Neuronal stem cell (in vitro differentiated cells): ENCODE measurements around the gene RARRES2.

Experiments used
- DNase-seq: peaks from one replicate; pipeline ENCODE4 v3.0.0-alpha.2; 2013; ENCODE audit warnings: low spot score
- H2AFZ ChIP-seq: one replicate; pipeline ENCODE4 v1.6.1; 2013; ENCODE audit warnings: mild to moderate bottlenecking, low read length, inconsistent platforms
- H2AK5ac ChIP-seq: 2 replicates; pipeline ENCODE4 v1.6.1; 2013; ENCODE audit warnings: low read depth, mild to moderate bottlenecking, inconsistent platforms, low read length, moderate library complexity, mixed read lengths
- H2BK120ac ChIP-seq: 2 replicates; pipeline ENCODE4 v1.6.1; 2013; ENCODE audit warnings: low read depth, mild to moderate bottlenecking, inconsistent platforms, low read length, moderate library complexity, mixed read lengths
- H2BK12ac ChIP-seq: one replicate; pipeline ENCODE4 v1.6.1; 2013; ENCODE audit warnings: low read length, inconsistent platforms
- H2BK15ac ChIP-seq: 2 replicates; pipeline ENCODE4 v1.6.1; 2013; ENCODE audit warnings: mild to moderate bottlenecking, low read length, inconsistent platforms, mixed read lengths
- H2BK5ac ChIP-seq: one replicate; pipeline ENCODE4 v1.6.1; 2013; ENCODE audit warnings: inconsistent platforms, mild to moderate bottlenecking, low read length, moderate library complexity
- H3K14ac ChIP-seq: one replicate; pipeline ENCODE4 v1.6.1; 2013; ENCODE audit warnings: low read length, inconsistent platforms
- H3K18ac ChIP-seq: 2 replicates; pipeline ENCODE4 v1.6.1; 2013; ENCODE audit warnings: low read length, inconsistent platforms
- H3K23ac ChIP-seq: 2 replicates; pipeline ENCODE4 v1.6.1; 2013; ENCODE audit warnings: low read depth, mild to moderate bottlenecking, mixed read lengths, low read length, inconsistent platforms; ENCODE audit not compliant: poor library complexity
- H3K27ac ChIP-seq: replicated peaks from 3 replicates; pipeline ENCODE4 v1.5.1; 2013; ENCODE audit warnings: low read length, inconsistent platforms
- H3K27me3 ChIP-seq, 3 experiments: 2 replicates each; pipeline ENCODE4 v1.6.1; 2013; ENCODE audit warnings: low read length in 3 of 3, mild to moderate bottlenecking in 2 of 3, inconsistent platforms in 1 of 3, low read depth in 1 of 3, mixed read lengths in 1 of 3, moderate library complexity in 1 of 3; ENCODE audit not compliant: control insufficient read depth in 3 of 3, insufficient read depth in 3 of 3
- H3K36me3 ChIP-seq, 2 donors: replicated peaks in 1 of 2; 2 replicates each; pipeline ENCODE4 v1.6.1; 2013; ENCODE audit warnings: low read length in 2 of 2; ENCODE audit not compliant: control insufficient read depth in 2 of 2, insufficient read depth in 2 of 2
- H3K4ac ChIP-seq: 2 replicates; pipeline ENCODE4 v1.6.1; 2013; ENCODE audit warnings: inconsistent platforms, mild to moderate bottlenecking, low read length, moderate library complexity
- H3K4me1 ChIP-seq, 2 donors: 1 replicate in 1 of 2; 2 replicates in 1 of 2; pipeline ENCODE4 v1.6.1; 2013; ENCODE audit warnings: low read length in 2 of 2, low read depth in 1 of 2; ENCODE audit not compliant: control insufficient read depth in 2 of 2, insufficient read depth in 1 of 2
- H3K4me2 ChIP-seq: one replicate; pipeline ENCODE4 v1.6.1; 2013; ENCODE audit warnings: mild to moderate bottlenecking, low read length, inconsistent platforms; ENCODE audit not compliant: insufficient read depth, poor library complexity, severe bottlenecking
- H3K4me3 ChIP-seq, 2 donors: 2 replicates each; pipeline ENCODE4 v1.5.1; 2013; ENCODE audit warnings: low read length in 2 of 2, mild to moderate bottlenecking in 2 of 2, inconsistent platforms in 1 of 2, moderate library complexity in 1 of 2
- H3K79me1 ChIP-seq: one replicate; pipeline ENCODE4 v1.6.1; 2013; ENCODE audit warnings: low read depth, mild to moderate bottlenecking, inconsistent platforms, low read length, moderate library complexity
- H3K9ac ChIP-seq: one replicate; pipeline ENCODE4 v1.6.1; 2013; ENCODE audit warnings: mild to moderate bottlenecking, low read depth, low read length, inconsistent platforms; ENCODE audit not compliant: poor library complexity
- H3K9me3 ChIP-seq, 2 donors: replicated peaks in 1 of 2; 2 replicates each; pipeline versions ENCODE3 to v1.6.1; 2013; ENCODE audit warnings: low read length in 2 of 2, mild to moderate bottlenecking in 2 of 2, inconsistent platforms in 1 of 2, low read depth in 1 of 2, mixed read lengths in 1 of 2, moderate library complexity in 1 of 2; ENCODE audit not compliant: control insufficient read depth in 2 of 2, insufficient read depth in 1 of 2
- H4K8ac ChIP-seq: one replicate; pipeline ENCODE4 v1.6.1; 2013; ENCODE audit warnings: low read depth, mild to moderate bottlenecking, inconsistent platforms, low read length, moderate library complexity
- H4K91ac ChIP-seq: one replicate; pipeline ENCODE4 v1.6.1; 2013; ENCODE audit warnings: low read length, low read depth, mild to moderate bottlenecking, inconsistent platforms; ENCODE audit not compliant: poor library complexity
- WGBS, 2 donors: extraction: QIAGEN DNeasy Blood & Tissue Kit; methylation state at CpG; one replicate each; pipeline ENCODE4 v1.1.7; 2013; ENCODE audit warnings: missing lambda C conversion rate in 2 of 2, mixed read lengths in 1 of 2; ENCODE audit not compliant: insufficient read length in 2 of 2, insufficient replicate concordance in 1 of 2; ENCODE audit errors: extremely low coverage in 2 of 2; 5-methylcytosine and 5-hydroxymethylcytosine counted together

The RARRES2 gene

GRCh38 chr7:150338166-150338829, 3.1 kb downstream of the RARRES2 start:
- Histone ChIP-seq H4K8ac (no peak overlapping the region), H3K36me3 (no peaks in the 10 kb centered on the region), H3K9ac (no peak overlapping the region), H3K27me3 (peaks cover 13 to 44% (median 27%) of the 10 kb centered on the region in 3 experiments), H2BK15ac (no peak overlapping the region), H3K23ac (peak overlapping the region; percentile 58), H3K79me1 (no peaks in the 10 kb centered on the region), H3K4me1 (peaks cover 10% of the 10 kb centered on the region in 2 donors), H3K9me3 (no peaks in the 10 kb centered on the region), H4K91ac (no peak overlapping the region), H2BK120ac (peak overlapping the region; percentile 51), H3K18ac (peak overlapping the region; percentile 42), H2BK12ac (no peak overlapping the region), H2AFZ (no peak overlapping the region), H3K4me3 (no peak overlapping the region), H3K4ac (no peak overlapping the region), H2BK5ac (peak overlapping the region; percentile 69), H2AK5ac (peak overlapping the region; percentile 81), H3K14ac (peak overlapping the region; percentile 40), H3K4me2 (no peak overlapping the region), H3K27ac (no peak overlapping the region)
- no CpG with 5 or more reads among the region's 11 CpGs for WGBS, 2 donors
- no peak for DNase-seq

GRCh38 chr7:150337659-150338081, 3.8 kb downstream of the RARRES2 start:
- no peaks in the 10 kb centered on the region for H3K9me3 ChIP-seq
- no peak overlapping the region for H3K4me3 ChIP-seq
- H3K4me2 ChIP-seq: no peak overlapping the region
- H2BK15ac ChIP-seq: peak overlapping the region; percentile 76
- H2BK5ac ChIP-seq: no peak overlapping the region
- H4K91ac ChIP-seq: no peak overlapping the region
- no peak overlapping the region for H2BK120ac ChIP-seq
- WGBS, 2 donors: no CpG with 5 or more reads among the region's 6 CpGs
- DNase-seq: no peak
- no peak overlapping the region for H3K14ac ChIP-seq
- no peak overlapping the region for H2AFZ ChIP-seq
- peak overlapping the region; percentile 11 for H3K23ac ChIP-seq
- H2BK12ac ChIP-seq: no peak overlapping the region
- no peak overlapping the region for H3K4ac ChIP-seq
- H3K27me3 ChIP-seq: peaks cover 12 to 38% (median 21%) of the 10 kb centered on the region in 3 experiments
- peak overlapping the region; percentile 54 for H3K9ac ChIP-seq
- peak overlapping the region; percentile 81 for H3K18ac ChIP-seq
- no peaks in the 10 kb centered on the region for H3K79me1 ChIP-seq
- no peaks in the 10 kb centered on the region for H3K36me3 ChIP-seq
- peak overlapping the region; percentile 26 for H4K8ac ChIP-seq
- peaks cover 10% of the 10 kb centered on the region in 2 donors for H3K4me1 ChIP-seq
- H3K27ac ChIP-seq: no peak overlapping the region
- H2AK5ac ChIP-seq: peak overlapping the region; percentile 69

GRCh38 chr7:150337179-150337578, 4.2 kb downstream of the RARRES2 start:
- Histone ChIP-seq H3K4me3 (no peak overlapping the region), H2AFZ (no peak overlapping the region), H2BK5ac (no peak overlapping the region), H2BK120ac (no peak overlapping the region), H2AK5ac (peak overlapping the region; percentile 69), H3K27me3 (peaks cover 10 to 33% (median 16%) of the 10 kb centered on the region in 3 experiments), H2BK12ac (peak overlapping the region; percentile 43), H4K8ac (no peak overlapping the region), H3K9me3 (no peaks in the 10 kb centered on the region), H3K4me2 (no peak overlapping the region), H3K36me3 (no peaks in the 10 kb centered on the region), H3K4me1 (peaks cover 10% of the 10 kb centered on the region in 2 donors), H3K14ac (no peak overlapping the region), H3K18ac (peak overlapping the region; percentile 81), H3K23ac (peak overlapping the region; percentile 11), H4K91ac (no peak overlapping the region), H3K27ac (no peak overlapping the region), H3K79me1 (no peaks in the 10 kb centered on the region), H3K4ac (no peak overlapping the region), H3K9ac (no peak overlapping the region), H2BK15ac (peak overlapping the region; percentile 76)
- no CpG with 5 or more reads among the region's 18 CpGs for WGBS, 2 donors
- no peak for DNase-seq

GRCh38 chr7:150336746-150337145, 4.7 kb downstream of the RARRES2 start:
- H2AK5ac ChIP-seq: no peak overlapping the region
- peak overlapping the region in 1 of 2 donors; percentile 29 for H3K4me3 ChIP-seq
- H3K36me3 ChIP-seq: no peaks in the 10 kb centered on the region
- H3K18ac ChIP-seq: peak overlapping the region; percentile 60
- no peak overlapping the region for H3K4ac ChIP-seq
- H3K79me1 ChIP-seq: no peaks in the 10 kb centered on the region
- H2BK12ac ChIP-seq: no peak overlapping the region
- peaks cover 7 to 29% (median 12%) of the 10 kb centered on the region in 3 experiments for H3K27me3 ChIP-seq
- whole genome bisulfite sequencing, 2 donors: no CpG with 5 or more reads among the region's 14 CpGs
- no peaks in the 10 kb centered on the region for H3K9me3 ChIP-seq
- no peak overlapping the region for H4K91ac ChIP-seq
- no peak overlapping the region for H2BK120ac ChIP-seq
- no peak overlapping the region for H3K27ac ChIP-seq
- peak overlapping the region; percentile 21 for H2BK15ac ChIP-seq
- H3K14ac ChIP-seq: no peak overlapping the region
- peaks cover 6 to 10% of the 10 kb centered on the region in 2 donors for H3K4me1 ChIP-seq
- H3K9ac ChIP-seq: no peak overlapping the region
- no peak overlapping the region for H3K4me2 ChIP-seq
- peak overlapping the region; percentile 11 for H3K23ac ChIP-seq
- no peak overlapping the region for H4K8ac ChIP-seq
- no peak overlapping the region for H2BK5ac ChIP-seq
- no peak for DNase-seq
- no peak overlapping the region for H2AFZ ChIP-seq
